Omental fat pad (tissue), 4 donors: ENCODE data around the gene TCTN3. TPM values are rescaled to one million over a fixed set of nuclear protein-coding genes. Genes with fewer than 3 reads are reported as not detected.
"Not testable (repeated sequence)": the region's sequence is repeated elsewhere in the genome, so short reads cannot be mapped to it uniquely, and the experiment has no call there.

Experiments
- ATAC-seq: fragments of 150-250 bp; one replicate; pipeline ENCODE4 v1.9.1; 2016; ENCODE audit warnings: mild to moderate bottlenecking, moderate library complexity; ENCODE audit not compliant: low FRiP score
- DNase-seq: peaks from one replicate; pipeline ENCODE4 v3.0.0-alpha.2; 2019; ENCODE audit warnings: low spot score
- CTCF ChIP-seq, 3 donors: fragments of 450-650 bp; IDR thresholded peaks; one replicate each; pipeline ENCODE4 v1.5.1; 2016 to 2017; ENCODE audit warnings: antibody characterized with exemption in 3 of 3, mild to moderate bottlenecking in 3 of 3, moderate library complexity in 2 of 3
- total RNA-seq, 4 donors: library from RNA; depleted of rRNA; stranded (reverse); fragments of >200 nt; gene quantifications; one replicate each; pipeline ENCODE4 v1.1.0, GENCODE V29; 2016

Gene TCTN3
- total RNA-seq, 4 donors from 2014 or later: 24.1 to 27.1 (median 24.7) TPM

DNA sequence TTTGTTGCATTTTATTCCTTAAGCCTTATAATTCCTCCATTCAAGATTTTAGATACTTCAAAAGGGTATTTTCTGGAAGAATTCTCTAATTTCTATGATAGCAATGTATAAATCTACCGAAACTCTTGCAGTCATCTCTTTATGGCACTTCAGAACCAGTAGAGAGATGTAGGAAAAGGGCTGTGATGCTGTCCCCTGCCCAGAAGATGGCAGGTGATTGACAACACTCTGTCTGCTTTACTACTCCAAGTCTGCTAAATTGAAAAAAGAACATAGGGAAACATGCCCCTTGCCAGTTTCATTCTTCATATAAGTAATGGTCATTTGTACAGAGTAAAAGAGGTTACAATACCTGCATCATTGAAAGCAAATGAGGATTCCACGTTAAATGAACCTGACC is 5.1 kb downstream of the TCTN3 start:
- TF ChIP-seq CTCF (IDR thresholded peaks at IDR 0.05): no peak
- DNase-seq (no peak), ATAC-seq (no peak)

DNA sequence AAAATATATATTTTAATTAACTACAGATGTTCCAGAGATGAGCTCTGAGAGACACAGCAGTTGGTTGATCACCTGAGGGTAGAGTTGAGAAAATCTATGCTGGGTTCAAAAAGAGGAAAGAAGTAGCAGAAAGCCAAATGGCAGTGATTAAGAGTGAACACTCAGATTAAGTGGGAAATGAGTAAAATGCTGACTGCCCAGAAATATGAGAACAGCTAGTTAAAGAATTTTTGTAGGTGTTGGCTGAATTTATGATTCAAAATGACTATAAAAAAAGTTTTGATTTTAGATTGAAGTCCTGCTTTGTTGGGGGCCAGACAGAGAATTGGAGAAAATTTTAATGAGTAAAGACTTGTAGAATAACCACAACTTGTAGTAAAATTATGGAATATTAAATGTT is 9.8 kb downstream of the TCTN3 start:
- TF ChIP-seq CTCF (IDR thresholded peaks at IDR 0.05): no peak
- no peak for ATAC-seq
- DNase-seq: no peak

GRCh38 chr10:95675403-95676116 is 18.2 kb downstream of the TCTN3 start:
- no peak for TF ChIP-seq CTCF (IDR thresholded peaks at IDR 0.05)
- ATAC-seq (no peak), DNase-seq (no peak)

GRCh38 chr10:95674643-95675042 is 19.1 kb downstream of the TCTN3 start:
- no peak for TF ChIP-seq CTCF (IDR thresholded peaks at IDR 0.05)
- no peak for ATAC-seq
- DNase-seq: no peak

DNA sequence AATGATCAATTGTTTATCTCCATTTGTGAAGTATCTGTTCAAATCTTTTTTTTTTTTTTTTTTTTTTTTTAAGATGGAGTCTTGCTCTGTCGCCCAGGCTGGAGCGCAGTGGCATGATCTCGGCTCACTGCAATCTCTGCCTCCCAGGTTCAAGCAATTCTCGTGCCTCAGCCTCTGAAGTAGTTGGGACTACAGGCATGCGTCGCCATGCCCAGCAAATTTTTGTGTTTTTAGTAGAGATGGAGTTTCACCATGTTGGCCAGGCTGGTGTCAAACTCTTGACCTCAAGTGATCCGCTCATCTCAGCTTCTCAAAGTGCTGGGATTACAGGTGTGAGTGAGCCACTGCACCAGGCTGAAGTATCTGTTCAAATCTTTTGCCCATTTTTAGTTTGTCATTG is 21.1 kb downstream of the TCTN3 start:
- ATAC-seq, DNase-seq: not testable (repeated sequence)

- no peak for DNase-seq
- no peak for TF ChIP-seq CTCF (IDR thresholded peaks at IDR 0.05)
- no peak for ATAC-seq
These were observed 29.2 kb downstream of the TCTN3 start for GRCh38 chr10:95664543-95664942.

DNA sequence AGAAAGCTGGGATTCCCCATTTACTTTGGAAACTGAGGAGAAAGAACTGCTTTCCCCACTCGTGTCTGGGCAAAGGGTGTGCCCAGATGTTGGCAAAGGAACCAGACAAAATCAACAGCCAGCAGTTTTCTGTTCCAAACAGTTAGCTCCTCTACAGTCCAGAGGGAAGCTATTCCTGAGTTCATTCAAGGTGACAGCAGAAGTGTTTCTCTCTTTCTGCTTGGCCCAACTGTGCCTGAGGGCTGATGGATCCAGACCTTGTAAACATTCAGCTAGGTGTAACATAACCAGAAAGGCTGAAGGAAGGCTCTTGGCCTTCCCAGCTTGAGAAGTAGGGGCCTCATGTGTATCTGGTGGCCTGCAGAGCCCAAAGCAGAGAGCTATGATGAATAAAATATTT is 30.2 kb downstream of the TCTN3 start:
- TF ChIP-seq CTCF (IDR thresholded peaks at IDR 0.05): no peak
- no peak for DNase-seq
- no peak for ATAC-seq
